Measurements from ENCODE around the gene SULF2.
A peak's percentile ranks its signal among the peaks of the same experiment; 100 is the strongest.

The SULF2 gene

DNA sequence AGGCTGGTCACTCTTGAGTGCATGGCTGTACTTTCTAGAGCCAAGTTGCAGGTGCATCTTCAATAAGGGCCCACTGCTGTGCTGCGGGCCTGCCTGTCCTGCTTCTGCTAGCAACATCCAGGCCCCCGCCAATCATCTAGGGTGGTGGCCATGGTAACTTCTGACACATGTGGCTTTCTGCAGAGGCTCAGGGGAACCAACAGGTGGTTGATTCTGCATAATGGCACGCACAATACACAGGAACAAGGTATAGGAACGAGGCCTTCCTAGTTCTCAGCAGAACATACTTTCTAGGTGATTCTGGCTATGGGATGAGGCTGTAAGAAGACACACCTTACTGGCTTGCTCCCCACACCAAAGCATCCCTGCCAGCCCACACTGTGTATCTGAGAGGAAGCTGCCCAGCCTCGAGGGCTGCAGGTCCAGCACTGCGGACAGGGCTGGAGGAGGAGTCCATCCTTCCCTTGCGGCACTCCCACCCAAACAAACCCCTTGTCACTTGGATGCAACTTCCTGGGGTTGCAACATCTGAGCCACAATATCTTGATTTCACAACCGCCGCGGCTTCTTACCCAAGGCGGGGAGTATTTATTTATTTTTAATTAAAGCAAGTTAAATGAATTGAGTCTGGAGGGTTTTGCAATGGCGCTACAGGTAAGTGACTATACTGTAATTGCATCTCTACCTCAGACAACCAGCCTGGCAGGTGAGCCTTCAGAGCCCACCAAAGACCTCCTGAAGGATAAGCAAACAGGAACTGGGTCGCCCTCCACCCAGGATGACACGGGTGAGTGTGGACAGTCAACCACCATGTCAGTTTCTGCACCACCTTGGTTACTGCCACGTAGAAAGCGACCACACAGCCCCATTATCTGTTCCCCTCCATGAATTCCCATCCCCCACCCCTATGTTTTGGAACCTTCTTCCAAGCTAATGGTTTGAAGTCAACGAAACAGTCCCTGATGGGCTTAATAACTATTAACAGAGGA is 49.6 kb downstream of the SULF2 start:
- DNase-seq, result no peak

DNA sequence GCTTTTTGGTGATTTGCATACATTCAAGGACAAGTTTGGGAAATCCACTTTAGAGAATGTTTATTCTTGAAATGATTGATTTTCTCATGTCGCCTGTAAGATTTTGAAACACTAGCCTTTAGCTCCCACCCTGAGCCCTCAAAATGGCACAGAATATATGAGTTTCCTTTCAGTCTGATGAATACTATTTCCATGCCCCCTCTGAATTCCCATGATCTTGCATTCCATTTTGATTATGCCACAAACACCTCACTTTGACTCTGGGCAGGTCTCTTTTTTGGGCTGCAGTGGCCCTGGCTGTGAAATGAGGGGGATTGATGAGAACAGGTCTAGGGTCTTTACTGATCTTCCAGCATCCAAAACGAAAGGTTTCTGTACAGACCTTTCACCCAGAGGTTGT is 50.4 kb downstream of the SULF2 start:
- DNase-seq, result no peak

- no peak for DNase-seq
Measured at GRCh38 chr20:47733892-47734291, 51.4 kb downstream of the SULF2 start.

DNA sequence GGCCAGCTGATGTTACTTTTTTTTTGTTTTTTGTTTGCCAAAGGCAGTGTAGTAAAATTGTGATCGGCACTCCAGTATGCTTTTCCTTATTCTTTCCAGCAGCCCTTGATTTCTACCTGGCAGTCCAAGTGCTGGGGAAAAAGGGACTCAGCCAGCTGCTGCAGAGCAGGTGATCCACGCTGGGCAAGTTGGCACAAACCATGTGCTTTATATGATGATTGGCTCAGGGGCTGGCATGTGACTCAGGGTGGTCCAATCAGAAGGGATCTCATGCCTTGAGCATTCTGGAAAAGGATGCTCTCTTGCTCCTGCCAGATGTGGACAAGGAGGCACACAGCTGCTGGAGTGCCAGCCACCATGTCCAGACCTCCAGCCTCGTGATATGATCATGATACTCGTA is 54.5 kb downstream of the SULF2 start:
- no peak for DNase-seq

DNA sequence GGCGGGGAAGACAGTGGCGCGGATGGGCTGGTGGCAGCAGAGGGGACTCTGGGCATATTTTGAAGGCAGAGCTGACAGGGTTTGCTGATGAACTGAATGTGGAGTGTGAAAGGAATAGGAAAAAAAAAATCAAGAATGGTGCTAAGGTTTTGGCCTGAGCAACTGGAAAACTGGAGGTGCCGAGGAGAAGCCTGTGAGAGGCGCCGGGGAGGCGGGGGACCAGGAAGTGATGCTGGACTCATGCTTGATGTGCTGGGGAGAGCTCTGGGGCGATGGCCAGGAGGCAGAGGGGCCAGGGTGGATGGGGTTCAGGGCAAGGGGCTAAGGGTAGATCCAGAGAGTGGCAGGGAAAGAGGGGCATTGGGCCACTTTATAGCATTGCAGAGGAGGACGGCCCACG is 55.8 kb downstream of the SULF2 start:
- DNase-seq, result no peak

DNA sequence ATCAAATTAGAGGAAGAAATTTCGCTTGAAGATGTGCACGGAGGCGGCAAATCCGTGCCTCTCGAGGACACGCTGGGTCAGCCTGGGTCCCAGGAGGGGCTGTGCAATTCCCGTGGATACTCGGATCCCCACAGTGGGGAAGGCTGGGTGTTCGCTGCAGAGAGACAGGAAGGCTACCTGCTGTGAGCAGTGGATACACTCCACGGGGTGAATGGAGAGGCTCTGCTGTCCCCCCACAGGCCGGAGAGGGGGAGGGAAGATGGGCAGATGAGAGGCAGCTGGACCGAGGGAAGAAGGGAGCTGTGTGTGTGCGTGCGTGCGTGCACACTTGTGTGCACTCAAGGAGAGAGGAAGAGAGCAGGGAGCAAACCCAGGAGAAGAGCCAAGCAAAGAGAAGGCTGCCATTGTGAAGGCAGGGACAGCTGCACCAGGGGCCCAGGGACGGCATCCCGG is 57.3 kb downstream of the SULF2 start:
- DNase-seq, result no peak

- DNase-seq, result peak; percentile 87
Measured at GRCh38 chr20:47727170-47727880, 58.0 kb downstream of the SULF2 start.

GRCh38 chr20:47726632-47727031 is 58.6 kb downstream of the SULF2 start:
- no peak for DNase-seq

DNA sequence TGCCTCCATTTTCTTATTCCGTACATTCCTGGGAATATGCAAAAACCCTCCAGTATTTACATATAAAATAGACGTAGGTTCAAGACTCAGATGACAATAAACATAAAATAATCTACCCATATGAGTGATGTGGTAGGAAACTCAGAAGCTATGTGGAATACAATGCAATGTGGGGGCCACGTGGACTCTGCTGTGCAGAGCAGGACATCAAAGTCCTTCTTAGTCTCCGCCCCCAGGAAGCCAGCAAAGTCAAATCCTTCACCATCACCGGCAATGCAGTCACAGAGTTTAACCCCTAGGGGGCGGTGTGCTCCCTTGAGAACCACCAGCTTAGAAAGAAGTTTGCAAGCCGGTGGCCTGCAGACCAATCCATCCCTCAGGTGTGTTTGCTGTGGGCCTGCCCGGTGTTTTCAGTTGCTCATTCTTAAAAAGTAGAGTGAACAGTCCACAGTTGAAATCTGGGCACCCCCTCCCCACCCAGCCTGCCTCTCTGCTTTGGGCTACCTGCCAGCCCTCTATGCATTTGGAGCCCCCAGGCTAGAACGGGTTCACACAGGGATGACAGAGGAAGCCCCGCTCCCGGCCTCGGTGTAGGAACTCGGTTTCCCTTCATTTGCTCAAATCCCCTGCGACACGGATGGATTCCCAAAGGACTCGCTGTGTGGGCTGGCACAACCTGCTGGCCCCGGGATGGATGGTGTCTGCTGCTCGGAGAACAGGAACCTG is 59.9 kb downstream of the SULF2 start:
- DNase-seq, result peak; percentile 85

- DNase-seq, result no peak
Measured at GRCh38 chr20:47724910-47725247, 60.4 kb downstream of the SULF2 start.

DNA sequence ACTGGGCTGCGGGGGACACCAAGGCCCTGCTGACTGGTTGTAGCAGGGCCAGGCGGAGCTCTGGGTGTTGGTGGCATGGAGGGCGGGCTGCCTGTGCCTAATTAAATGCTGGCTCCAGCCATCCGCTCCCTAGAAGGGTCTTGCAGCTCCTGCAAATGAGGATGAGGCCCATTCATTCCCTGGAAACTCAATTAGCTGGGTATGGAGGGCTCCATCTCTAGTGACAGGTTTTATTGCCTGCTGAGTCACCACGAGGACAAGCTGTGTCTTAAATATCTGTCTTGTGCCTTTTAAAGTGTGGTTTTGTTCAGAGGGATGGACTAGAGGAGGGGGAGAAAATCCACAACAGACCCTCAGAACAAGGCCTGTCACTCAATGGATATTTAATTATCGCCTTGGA is 60.9 kb downstream of the SULF2 start:
- DNase-seq, result no peak

DNA sequence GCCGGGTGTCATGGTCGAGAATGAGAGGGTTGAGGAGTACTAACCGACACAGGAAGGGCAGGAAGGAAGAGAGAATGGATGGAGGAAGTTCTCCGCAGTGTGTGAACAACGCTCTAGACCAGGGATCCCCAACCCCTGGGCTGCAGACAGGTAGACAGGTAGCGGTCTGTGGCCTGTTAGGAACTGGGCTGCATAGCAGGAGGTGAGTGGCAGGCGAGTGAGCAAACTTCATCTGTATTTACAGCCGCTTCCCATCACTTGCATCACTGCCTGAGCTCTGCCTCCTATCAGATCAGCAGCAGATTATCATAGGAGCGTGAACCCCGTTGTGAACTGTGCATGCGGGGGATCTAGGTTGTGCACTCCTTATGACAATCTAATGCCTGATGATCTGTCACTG is 62.0 kb downstream of the SULF2 start:
- no peak for DNase-seq

GRCh38 chr20:47720636-47721427 is 64.4 kb downstream of the SULF2 start:
- DNase-seq, result no peak

DNA sequence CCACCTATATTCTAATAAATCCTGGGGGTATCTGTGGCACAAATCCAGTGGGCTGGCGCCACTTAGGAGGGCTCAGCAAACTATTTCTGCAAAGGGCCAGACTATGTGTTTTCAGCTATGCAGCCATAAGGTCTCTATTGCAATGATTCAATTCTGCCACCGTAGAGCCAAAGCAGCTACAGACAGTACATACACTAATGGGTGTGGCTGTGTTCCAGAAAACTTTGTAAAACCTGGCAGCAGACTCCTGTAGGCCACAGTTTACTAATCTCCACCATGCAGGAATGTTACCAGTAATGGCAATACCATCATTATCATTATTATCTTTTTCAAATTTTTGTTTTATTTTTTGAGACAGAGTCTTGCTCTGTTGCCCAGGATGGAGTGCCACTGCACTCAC is 65.7 kb downstream of the SULF2 start:
- no peak for DNase-seq

- no peak for DNase-seq
Measured at GRCh38 chr20:47719211-47719610, 66.1 kb downstream of the SULF2 start.

DNA sequence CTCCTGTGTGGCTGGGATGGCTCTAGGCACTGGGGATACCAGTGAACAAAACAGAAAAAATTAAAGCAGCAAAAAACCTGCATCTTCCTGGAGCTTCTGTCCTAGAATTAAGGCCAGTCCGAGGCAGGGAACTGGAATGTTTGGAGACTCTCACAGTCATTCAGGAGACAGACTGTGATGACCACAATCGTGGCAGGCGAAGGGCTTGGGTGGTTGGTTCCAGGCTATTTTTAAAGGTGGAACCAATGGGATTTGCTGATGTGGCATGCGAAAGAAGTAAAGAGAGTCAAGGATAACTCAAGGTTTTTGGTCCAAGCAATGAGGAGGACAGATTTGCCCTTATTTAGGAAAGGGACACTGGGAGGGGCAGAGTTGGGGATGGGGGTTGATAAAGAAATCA is 66.9 kb downstream of the SULF2 start:
- no peak for DNase-seq

DNA sequence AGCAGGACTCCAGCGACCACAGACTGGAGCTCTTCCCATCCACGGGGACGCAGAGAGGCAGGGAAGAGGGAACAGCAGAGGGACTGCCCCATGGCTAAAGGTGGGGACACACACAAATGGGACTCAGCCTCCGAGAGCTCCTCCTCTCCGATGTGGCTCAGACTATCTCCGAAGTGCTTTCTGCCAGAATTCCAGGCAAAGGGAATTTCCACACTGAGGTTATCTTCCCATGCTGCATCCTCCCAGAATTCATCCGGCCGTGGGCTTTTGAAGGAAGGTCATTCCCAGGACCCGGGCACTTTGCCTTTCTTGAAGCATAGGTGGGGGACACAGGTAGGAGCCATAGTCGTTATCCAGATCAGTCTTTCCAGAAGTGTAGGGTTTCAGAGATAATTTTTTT is 67.9 kb downstream of the SULF2 start:
- DNase-seq, result no peak

DNA sequence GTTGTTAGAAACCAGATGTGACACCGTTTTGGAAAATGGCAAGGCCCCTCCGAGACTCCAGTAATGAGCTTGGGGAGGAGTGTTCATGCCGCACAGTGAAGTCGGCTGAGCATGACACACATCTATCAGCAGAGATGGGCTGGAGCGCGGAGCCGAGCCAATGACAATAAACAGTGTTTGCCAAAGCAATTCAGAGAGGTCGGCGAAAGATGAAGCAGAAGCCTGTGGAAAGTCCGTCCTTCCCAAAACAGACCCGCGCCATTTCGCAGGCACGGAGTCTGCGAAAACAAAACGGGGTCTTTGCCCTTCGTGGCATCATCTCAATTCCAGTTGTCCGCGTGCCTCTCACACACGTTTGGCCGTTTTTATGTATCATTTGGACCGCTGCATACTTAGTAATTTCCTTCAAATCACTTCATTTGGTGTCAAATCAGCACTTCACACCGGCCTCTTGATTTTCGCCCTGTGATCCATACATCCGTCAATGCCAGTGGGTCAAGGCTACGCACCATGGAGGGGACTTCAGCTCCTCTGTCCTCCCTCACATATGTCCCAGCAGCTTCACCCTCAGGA is 71.3 kb downstream of the SULF2 start:
- no peak for DNase-seq

DNA sequence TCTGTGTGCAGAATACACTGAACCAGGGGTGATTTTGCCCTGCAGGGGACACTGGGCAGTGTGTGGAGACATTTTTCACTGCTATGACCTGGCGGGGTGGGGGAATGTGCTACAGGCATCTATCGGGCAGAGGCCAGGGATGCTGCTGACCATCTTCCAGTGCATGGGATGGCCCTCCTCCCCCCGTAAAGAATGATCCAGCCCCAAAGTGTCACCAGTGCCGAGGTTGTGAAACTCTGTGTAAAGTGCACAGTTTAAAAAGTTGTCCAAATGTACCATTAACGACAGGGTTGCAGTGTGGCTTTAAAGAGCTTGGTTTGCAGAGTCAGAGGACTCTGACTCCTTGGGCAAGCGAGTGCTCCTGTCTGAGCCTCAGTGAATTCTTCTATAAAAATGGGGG is 72.1 kb downstream of the SULF2 start:
- DNase-seq, result no peak

DNA sequence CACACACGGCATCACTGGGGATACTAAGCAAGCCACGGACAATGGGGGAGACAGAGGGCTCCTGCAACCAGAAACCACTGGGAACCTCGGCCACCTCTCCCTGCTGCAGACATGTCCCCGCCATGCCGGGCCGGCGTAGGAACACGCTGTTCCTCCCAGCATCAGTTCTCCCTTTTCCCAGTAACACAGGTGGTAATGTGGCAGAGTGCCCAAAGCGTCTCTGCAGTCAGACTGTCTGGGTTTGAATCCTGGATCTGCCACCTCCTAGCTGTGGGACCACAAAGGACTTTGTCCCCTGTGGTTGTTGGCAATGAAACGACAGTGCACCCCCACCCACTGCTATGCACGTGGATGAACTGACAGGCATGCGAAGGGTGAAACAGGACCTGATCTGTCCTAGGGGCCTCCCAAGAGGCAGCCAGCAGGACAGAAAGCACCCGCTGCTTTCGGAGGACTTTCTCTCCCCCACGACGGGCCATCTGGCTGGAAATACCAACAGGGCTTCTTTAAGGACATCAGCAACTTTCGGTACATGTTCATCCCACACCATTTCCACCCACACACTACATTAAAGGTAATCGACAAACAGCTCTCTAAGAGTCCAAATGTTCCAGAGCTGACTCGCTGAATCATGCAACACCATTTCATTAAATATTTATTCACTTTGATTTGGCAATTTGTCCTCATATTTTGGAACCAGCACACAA is 74.1 kb downstream of the SULF2 start:
- no peak for DNase-seq

DNA sequence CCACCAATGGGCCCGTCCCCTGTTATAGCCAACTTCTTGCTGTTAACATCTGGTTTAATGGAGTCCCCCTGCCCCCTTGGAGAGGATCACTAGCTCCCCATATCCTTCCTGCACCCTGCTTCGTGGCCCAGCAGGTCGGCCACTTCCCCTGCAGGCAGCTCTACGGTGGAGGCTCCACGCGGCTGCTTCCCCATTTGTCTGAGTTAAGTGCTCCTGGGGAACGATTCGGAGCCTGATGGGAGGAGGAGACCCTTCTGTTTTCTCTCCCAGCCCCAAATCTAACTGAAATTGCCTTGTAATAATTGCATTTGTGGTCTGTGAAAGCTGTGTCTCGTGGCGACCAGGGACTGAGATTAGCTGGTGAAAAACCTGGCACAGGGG is 74.6 kb downstream of the SULF2 start:
- DNase-seq, result no peak
